ENCODE data around the gene MICU1. TPM values are rescaled to one million over a fixed set of nuclear protein-coding genes. Genes with fewer than 3 reads are reported as not detected.

The MICU1 gene
- total RNA-seq, 2 donors from 2014 or later: 48.9 to 54.1 TPM

GRCh38 chr10:72638586-72639440, 12.9 kb upstream of the MICU1 start:
- peak; percentile 80 for ATAC-seq
- intact Hi-C loops (cut with DNase I, micrococcal nuclease): no loop called here
- DNase-seq: no peak

GRCh38 chr10:72637398-72637857, 11.5 kb upstream of the MICU1 start:
- ATAC-seq (no peak), DNase-seq (peak in 1 of 2 donors; percentile 41)
- intact Hi-C loops (cut with DNase I, micrococcal nuclease): no loop called here

GRCh38 chr10:72630144-72630543, 4.3 kb upstream of the MICU1 start:
- intact Hi-C loops (cut with DNase I, micrococcal nuclease): no loop called here
- ATAC-seq (no peak), DNase-seq (no peak)

- no peak for ATAC-seq
- intact Hi-C loops (cut with DNase I, micrococcal nuclease): no loop called here
- DNase-seq: no peak
Measured at GRCh38 chr10:72626444-72626754, 520 bp upstream of the MICU1 start.

- DNase-seq: no peak
- intact Hi-C loops (cut with DNase I, micrococcal nuclease): no loop called here
- ATAC-seq: peak; percentile 17
Measured at GRCh38 chr10:72625276-72625607, 637 bp downstream of the MICU1 start.

- DNase-seq: no peak
Measured at GRCh38 chr10:72622271-72622670, 3.6 kb downstream of the MICU1 start.

GRCh38 chr10:72616716-72617115, 9.2 kb downstream of the MICU1 start:
- DNase-seq: no peak
- no peak for ATAC-seq
- intact Hi-C loops (cut with DNase I, micrococcal nuclease): no loop called here

More at GRCh38 chr10:72622271-72622670, 3.6 kb downstream of the MICU1 start:
- intact Hi-C loops (cut with DNase I, micrococcal nuclease): no loop called here
- no peak for ATAC-seq

GRCh38 chr10:72615970-72616369, 9.9 kb downstream of the MICU1 start:
- ATAC-seq: no peak
- intact Hi-C loops (cut with DNase I, micrococcal nuclease): no loop called here
- DNase-seq: no peak

- intact Hi-C loops (cut with DNase I, micrococcal nuclease): no loop called here
- DNase-seq (no peak), ATAC-seq (peak; percentile 51)
Measured at GRCh38 chr10:72612203-72612826, 13.6 kb downstream of the MICU1 start.

- DNase-seq: no peak
- no peak for ATAC-seq
- intact Hi-C loops (cut with DNase I, micrococcal nuclease): no loop called here
Measured at GRCh38 chr10:72611783-72612182, 14.1 kb downstream of the MICU1 start.

GRCh38 chr10:72610466-72610865, 15.4 kb downstream of the MICU1 start:
- intact Hi-C loops (cut with DNase I, micrococcal nuclease): no loop called here
- DNase-seq (no peak), ATAC-seq (no peak)

- no peak for DNase-seq
- no peak for ATAC-seq
Measured at GRCh38 chr10:72605122-72605521, 20.8 kb downstream of the MICU1 start.

GRCh38 chr10:72601144-72601543, 24.7 kb downstream of the MICU1 start:
- DNase-seq (no peak), ATAC-seq (no peak)
- intact Hi-C loops (cut with DNase I, micrococcal nuclease): no loop called here

More at GRCh38 chr10:72605122-72605521, 20.8 kb downstream of the MICU1 start:
- intact Hi-C loops (cut with DNase I, micrococcal nuclease): no loop called here

- intact Hi-C loops (cut with DNase I, micrococcal nuclease): no loop called here
- ATAC-seq: no peak
- DNase-seq: no peak
Measured at GRCh38 chr10:72598769-72599701, 26.8 kb downstream of the MICU1 start.

- intact Hi-C loops (cut with DNase I, micrococcal nuclease): no loop called here
- ATAC-seq: no peak
- no peak for DNase-seq
Measured at GRCh38 chr10:72597897-72598296, 28.0 kb downstream of the MICU1 start.

GRCh38 chr10:72595436-72595835, 30.4 kb downstream of the MICU1 start:
- intact Hi-C loops (cut with DNase I, micrococcal nuclease): no loop called here
- ATAC-seq (no peak), DNase-seq (no peak)

GRCh38 chr10:72593963-72594362, 31.9 kb downstream of the MICU1 start:
- intact Hi-C loops (cut with DNase I, micrococcal nuclease): no loop called here
- DNase-seq: no peak

GRCh38 chr10:72588266-72588665, 37.6 kb downstream of the MICU1 start:
- DNase-seq (no peak), ATAC-seq (no peak)
- intact Hi-C loops (cut with DNase I, micrococcal nuclease): no loop called here

More at GRCh38 chr10:72593963-72594362, 31.9 kb downstream of the MICU1 start:
- ATAC-seq: peak; percentile 49

GRCh38 chr10:72587568-72587967, 38.3 kb downstream of the MICU1 start:
- intact Hi-C loops (cut with DNase I, micrococcal nuclease): no loop called here
- DNase-seq: no peak
- no peak for ATAC-seq

Measured in left colon (tissue), 2 donors.